HG03159 (cell line): Measurements from ENCODE around the gene MEGF11.

Experiments
- ATAC-seq: cut with Tn5 transposase; IDR thresholded peaks from one replicate; pipeline ENCODE4 v1.9.1; 2021; ENCODE audit warnings: mild to moderate bottlenecking, moderate library complexity; ENCODE audit not compliant: unreplicated experiment

MEGF11 gene

GRCh38 chr15:66219339-66219738 is 34.2 kb downstream of the MEGF11 start:
- ATAC-seq, result no peak

- no peak for ATAC-seq
Measured at GRCh38 chr15:66216806-66217205, 36.7 kb downstream of the MEGF11 start.

GRCh38 chr15:66215811-66216210 is 37.7 kb downstream of the MEGF11 start:
- no peak for ATAC-seq

GRCh38 chr15:66214246-66214645 is 39.3 kb downstream of the MEGF11 start:
- ATAC-seq, result no peak

GRCh38 chr15:66212563-66212921 is 41.0 kb downstream of the MEGF11 start:
- ATAC-seq, result no peak

- no peak for ATAC-seq
Measured at GRCh38 chr15:66211670-66212562, 41.6 kb downstream of the MEGF11 start.

GRCh38 chr15:66210684-66211083 is 42.9 kb downstream of the MEGF11 start:
- ATAC-seq, result no peak

- no peak for ATAC-seq
Measured at GRCh38 chr15:66198757-66199156, 54.8 kb downstream of the MEGF11 start.

GRCh38 chr15:66196602-66197001 is 56.9 kb downstream of the MEGF11 start:
- ATAC-seq, result no peak

GRCh38 chr15:66195621-66196230 is 57.8 kb downstream of the MEGF11 start:
- no peak for ATAC-seq

GRCh38 chr15:66193066-66193465 is 60.5 kb downstream of the MEGF11 start:
- no peak for ATAC-seq

GRCh38 chr15:66190746-66191145 is 62.8 kb downstream of the MEGF11 start:
- ATAC-seq, result no peak

GRCh38 chr15:66189291-66189690 is 64.3 kb downstream of the MEGF11 start:
- ATAC-seq, result no peak

GRCh38 chr15:66188464-66188863 is 65.1 kb downstream of the MEGF11 start:
- ATAC-seq, result no peak

- ATAC-seq, result no peak
Measured at GRCh38 chr15:66187271-66187670, 66.3 kb downstream of the MEGF11 start.

GRCh38 chr15:66186049-66186825 is 67.3 kb downstream of the MEGF11 start:
- no peak for ATAC-seq

- ATAC-seq, result no peak
Measured at GRCh38 chr15:66184936-66185790, 68.4 kb downstream of the MEGF11 start.

GRCh38 chr15:66184492-66184891 is 69.1 kb downstream of the MEGF11 start:
- no peak for ATAC-seq

GRCh38 chr15:66180531-66181097 is 72.9 kb downstream of the MEGF11 start:
- ATAC-seq, result no peak

GRCh38 chr15:66178531-66178910 is 75.0 kb downstream of the MEGF11 start:
- no peak for ATAC-seq
